IPS-NIHi7 (cell line): ENCODE results near the gene UBE2D3.
A peak's percentile ranks its signal among the peaks of the same experiment; 100 is the strongest.
"Not testable (repeated sequence)": the region's sequence is repeated elsewhere in the genome, so short reads cannot be mapped to it uniquely, and the experiment has no call there.

ENCODE experiments used
- DNase-seq: peaks from one replicate; pipeline ENCODE4 v3.0.0; 2012; ENCODE audit warnings: mixed read lengths; ENCODE audit errors: extremely low spot score

The UBE2D3 gene

DNA sequence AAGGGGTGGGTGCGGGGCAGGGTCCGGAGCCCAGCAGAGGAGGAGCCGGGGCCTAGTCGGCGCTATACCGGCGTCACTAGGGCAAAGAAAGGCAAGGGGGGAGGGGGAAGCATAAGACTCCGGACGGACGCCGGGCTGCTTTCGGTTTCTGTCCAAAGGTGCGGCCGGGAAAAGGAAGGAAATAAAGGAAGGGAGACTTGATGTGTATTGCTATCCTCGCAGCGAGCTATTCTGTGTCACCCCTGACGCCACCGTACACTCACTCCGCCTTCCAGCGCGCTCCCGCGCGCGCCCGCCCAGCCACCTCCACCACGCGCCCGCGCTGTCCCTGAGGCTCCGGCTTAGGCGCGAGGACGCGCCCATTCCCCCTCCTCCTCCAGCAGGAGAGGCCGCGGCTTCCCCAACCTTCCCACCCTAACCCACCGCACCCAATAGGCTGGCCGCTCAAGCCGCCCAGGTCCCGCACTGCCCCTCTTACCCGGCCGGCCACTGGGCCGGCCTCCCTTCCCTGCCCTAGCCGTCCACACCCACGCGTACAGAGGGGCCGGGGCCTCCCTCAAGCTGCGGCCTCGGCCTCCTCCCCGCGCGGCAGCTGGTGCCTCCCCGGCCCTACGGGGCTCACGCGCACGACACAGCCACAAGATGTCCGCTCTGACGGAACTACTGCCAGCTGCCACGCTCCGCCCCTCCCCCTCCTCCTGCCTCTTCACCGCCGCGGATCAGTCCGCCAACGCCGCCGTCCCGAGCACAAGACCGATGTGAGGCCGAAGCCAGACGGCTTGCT, at the start of gene UBE2D3:
TSS of gene UBE2D3 (minus strand) at position 662 of the 784 bp plus-strand sequence. CDS start 1,043 bp downstream, outside the sequence.
- peak; percentile 58 for DNase-seq

DNA sequence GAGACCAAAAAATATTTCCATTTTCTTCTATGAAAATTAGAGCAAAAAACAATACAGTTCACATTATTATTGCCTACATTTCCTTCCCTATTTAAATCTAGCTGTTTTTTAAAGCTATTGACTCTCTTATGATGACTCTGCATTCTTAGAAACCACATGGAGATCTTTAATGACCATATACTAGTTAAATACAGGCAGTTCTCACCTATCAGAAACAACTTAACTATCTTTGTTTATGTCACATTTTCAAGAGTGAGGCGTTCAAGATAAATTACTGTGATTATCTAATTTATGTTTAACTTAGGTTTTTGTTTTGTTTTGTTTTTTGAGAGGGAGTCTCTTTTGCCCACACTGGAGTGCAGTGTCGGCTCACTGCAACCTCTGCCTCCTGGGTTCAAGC, 44.4 kb upstream of the UBE2D3 start:
- no peak for DNase-seq

DNA sequence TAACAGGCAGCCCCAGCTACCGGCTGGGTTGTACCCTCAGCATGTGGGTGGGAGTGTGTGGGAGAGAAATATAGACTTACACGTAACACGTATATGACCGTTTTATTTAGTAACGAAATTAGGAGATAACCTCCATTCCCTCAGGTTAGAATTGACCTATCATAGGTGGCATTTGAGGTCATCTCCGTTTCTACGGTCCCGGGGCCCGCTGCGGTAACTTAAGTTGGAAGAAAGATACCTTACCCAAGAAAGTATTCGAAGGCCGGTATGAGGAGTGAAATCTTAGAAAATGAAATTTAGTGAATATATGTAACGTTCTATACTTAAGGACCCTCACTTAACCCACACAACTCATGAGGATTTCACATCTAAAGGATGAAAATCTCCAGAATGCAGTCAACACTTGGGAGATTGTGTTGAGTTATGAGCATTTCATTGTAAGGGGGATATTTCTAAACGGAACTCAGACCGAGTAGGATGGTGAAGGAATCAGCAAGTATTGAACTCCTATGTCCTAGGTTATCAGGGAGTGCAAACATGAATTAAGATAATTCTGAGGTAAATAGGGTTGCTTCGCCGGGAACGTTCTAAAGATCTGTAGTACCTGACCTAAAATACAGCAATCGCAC, 42.3 kb upstream of the UBE2D3 start:
- no peak for DNase-seq

DNA sequence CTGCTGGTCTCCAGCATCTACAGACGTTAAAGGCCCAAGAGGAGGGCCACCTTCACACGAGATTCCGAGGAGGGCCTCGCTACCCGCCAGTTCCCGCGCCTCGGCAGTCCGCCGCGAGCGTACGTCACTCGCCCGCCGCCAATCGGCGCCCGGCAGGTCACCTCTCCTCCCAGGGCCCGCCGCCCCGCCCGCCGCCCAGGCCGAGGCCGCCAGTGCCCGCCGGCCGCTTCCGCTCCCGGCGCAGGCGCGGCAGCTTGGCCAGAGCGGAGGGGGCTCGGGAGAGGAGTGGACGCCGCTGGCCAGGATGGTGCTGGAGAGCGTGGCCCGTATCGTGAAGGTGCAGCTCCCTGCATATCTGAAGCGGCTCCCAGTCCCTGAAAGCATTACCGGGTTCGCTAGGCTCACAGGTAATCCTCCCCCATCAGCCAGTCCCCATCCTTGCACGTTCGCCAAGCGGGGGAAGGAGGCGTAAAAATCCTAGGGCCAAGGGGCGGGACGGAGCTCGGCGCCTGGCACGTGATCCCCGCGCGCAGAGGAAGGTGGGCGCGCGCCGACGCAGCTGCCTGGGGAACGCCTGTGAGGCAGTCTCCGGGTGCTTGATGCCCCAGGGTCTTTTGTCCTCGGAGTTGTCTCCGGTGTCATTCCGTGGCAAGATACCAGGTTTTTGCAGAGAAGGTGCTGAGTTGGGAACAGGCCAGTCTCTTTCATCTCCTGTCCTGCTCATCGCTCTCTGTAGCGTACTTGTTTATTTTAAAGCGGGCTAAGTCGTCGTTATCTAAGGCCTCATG, 41.6 kb upstream of the UBE2D3 start, which contains the start of gene CISD2:
TSS of gene CISD2 (plus strand) at position 212 of the 788 bp plus-strand sequence. CDS start at position 305, 93 bp downstream.
- DNase-seq: peak; percentile 95

DNA sequence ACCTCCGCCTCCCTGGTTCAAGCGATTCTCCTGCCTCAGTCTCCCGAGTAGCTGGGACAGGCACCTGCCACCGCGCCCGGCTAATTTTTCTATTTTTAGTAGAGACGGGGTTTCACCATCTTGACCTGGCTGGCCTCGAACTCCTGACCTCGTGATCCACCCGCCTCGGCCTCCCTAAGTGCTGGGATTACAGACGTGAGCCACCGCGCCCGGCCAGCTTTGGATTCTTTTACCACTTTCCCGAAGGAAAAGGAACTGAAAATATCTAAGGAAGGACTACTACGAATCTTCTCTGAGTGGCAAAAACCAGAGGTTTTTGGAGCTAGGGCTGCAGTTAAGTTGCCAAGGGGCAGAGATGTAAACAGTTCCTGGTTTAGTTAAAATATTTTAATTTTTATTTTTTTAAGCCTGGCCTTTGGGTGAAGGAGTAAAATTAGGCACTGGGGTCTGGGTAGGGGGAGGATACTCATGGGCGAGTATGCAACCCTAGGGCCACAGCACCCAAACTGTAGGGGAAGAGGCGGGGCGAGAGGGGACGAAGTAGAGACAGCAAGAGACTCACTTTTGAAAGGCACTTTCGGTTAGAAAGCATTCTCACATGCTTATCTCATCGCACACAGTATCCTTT, 40.9 kb upstream of the UBE2D3 start:
- no peak for DNase-seq

DNA sequence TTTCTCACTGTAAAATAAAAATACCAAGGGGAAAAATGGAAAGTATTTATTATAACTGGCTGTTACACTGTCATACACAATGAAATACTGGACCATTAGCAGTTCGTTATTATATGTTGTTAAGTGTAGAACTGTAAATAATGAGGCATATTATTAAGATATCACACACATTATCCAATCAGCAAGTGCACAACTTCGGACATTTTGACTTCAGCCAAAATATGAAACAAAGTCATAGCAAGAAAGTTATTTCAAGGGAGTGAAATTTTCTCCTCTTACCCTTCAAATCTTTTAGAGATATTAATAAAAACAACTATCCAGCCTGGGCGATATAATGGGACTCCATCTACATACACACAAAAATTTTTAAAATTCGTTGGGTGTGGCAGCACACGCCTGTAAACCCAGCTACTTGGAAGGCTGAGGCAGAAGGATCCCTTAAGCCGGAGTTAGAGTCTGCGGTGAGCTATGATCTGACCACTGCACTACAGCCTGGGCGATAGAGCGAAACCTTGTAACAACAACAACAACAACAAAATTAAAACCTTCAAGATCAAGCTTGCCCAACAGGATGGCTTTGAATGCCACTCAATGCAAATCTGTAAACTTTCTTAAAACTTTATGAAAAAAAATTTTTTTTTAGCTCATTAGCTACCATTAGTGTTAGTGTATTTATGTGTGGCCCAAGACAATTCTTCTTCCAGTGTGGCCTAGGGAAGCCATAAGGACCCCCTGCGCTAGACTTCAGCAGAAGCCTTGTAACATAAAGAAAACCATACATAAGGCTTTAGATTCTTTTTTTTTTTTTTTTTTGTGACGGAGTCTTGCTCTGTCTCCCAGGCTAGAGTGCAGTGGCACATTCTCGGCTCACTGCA, 40.2 kb upstream of the UBE2D3 start:
- DNase-seq: no peak

DNA sequence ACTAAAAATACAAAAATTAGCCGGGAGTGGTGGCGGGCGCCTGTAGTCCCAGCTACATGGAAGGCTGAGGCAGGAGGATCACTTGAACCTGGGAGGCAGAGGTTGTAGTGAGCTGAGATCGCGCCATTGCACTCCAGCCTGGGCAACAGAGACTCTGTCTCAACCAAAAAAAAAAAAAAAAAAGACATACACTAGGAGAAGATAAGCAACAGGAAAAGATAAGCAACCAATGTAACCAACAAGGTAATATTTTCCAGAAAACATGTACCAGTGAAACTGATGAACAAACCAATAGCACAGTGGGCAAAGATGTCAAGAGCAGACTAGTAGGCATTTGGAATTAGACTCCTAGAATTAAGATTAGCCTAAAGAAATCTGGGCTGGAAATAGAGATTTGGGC, 38.0 kb upstream of the UBE2D3 start:
- not testable (repeated sequence) for DNase-seq

DNA sequence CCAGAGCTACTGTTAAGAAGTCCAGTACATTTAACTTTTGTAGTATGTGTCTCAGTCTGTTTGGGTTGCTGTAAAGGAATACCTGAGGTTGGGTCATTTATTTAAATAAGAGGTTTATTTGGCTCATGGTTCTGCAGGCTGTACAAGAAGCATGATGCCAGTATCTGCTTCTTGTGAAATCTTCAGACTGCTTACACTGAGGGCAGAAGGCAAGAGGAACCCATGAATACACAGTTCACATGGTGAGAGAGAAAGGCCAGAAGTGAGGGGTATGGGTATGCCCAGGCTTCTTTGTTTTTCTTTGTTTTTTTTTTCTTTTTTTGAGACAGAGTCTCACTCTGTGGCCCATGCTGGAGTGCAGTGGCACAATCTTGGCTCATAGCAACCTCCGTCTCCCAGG, 35.4 kb upstream of the UBE2D3 start:
- no peak for DNase-seq

DNA sequence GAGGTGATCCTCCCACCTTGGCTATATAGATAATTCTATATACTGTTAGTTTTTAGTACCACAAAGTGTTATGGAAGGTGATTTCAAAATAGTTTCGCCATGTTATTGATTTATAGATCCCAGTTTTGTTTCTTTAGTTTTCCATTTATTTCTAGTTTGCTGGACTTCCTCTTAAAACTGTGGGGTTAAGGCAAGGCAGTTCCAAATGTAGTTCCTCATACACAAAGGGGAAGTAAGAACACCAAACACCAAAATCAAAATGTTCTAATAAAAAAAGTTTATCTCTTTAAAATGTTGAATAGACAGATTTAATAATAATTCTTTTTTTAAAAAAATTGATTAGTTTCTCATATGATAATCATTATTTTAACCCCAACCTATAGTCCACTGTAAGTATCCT, 34.7 kb upstream of the UBE2D3 start:
- DNase-seq: no peak

DNA sequence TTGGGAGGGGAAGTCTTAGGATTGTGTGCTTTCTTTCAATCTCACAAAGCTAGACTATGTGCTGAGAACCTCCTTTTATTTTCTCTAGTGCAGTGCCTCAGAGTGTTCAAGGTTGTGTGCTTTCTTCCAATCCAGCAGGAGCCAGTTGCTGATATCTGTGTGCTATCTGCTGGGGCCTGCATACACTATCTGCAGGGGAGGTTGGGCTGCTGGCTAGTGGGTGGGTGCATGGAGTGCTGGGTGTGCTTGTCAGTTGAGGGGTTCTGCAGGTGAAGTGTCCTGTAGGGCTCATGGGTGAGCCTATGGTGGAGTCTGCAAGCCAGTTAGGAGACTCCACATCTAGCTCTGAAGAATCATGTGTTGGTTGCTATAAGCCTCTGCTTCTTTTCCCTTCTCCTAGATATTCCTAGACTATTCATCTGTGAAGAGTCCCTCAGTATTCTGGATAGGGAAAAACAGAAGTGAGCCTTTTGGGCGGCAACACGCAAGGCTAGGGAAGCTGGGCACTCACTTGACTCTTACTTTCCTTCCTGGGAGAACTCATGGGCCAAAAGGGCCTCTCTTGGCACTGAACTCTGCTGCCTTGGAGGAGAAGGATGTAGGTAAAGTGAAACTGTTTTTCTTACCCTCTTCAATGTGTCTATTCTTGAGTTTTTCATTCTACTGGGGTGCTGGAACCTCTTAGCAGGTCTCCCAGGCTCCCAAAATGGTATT, 33.4 kb upstream of the UBE2D3 start:
- DNase-seq: no peak

DNA sequence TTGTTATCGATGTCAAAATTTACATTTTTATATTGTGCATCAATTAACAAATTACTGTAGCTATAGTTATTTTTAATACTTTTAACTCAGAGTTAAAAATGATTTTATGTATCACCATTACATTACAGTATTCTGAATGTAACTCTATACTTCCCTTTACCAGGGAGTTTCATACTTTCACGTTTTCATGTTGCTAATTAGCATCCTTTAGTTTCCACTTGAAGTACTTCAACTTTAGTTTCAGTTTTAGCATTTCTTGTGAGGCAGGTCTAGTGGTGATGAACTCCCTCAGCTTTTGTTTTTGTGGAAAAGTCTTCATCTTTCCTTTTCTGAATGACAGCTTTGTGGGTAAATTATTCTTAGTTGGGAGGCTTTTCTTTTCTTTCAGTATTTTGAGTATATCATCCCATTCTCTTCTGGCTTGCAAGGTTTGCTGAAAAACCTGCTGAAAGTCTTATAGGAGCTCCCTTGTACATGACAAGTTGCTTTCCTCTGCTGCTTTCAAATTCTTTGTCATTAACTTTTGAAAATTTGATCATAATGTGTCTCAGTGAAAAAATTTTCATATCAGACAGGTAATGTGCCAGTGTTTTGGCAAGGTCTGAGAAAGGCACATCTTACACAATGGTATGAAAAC, 31.6 kb upstream of the UBE2D3 start:
- no peak for DNase-seq

DNA sequence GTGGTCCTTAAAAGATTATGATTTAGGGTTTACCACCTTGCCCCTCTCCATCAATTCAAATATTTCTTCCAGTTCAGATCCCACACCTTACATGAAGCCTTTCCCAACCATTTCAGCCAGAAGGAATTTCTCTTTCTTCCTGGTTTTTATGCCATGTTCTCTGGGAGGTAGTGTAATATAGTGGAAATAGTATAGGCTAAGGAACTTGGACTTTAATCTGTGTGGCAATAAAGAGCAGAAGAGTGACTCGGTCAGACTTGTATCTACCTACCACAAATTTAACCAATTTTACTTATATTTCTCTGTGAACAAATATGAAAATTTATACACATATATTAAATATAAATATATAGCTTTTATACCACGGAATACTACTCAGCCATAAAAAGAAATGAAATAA, 23.0 kb upstream of the UBE2D3 start:
- DNase-seq: no peak

DNA sequence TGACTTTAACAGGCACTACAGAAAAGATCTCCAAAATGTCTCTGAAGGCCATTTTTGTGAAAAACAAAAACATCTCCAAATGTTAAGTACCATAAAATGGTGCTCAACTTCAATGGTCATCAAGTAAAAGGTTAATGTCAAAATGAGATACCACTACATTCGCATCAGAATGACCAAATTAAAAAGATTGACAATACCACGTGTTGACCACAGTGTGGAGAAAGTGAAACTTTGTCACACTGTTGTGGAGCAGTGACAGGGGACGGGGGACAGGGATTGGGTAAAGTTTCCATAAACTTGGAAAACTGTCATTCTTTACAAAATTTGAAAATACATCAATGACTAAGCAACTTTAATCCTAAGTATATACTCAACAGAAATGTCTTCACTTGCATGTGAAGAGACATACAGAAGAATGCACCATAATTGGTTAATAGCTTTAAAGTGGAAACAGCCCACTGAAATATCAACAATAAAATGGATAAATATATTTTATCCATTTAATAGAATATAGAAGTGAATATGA, 22.3 kb upstream of the UBE2D3 start:
- DNase-seq: no peak

DNA sequence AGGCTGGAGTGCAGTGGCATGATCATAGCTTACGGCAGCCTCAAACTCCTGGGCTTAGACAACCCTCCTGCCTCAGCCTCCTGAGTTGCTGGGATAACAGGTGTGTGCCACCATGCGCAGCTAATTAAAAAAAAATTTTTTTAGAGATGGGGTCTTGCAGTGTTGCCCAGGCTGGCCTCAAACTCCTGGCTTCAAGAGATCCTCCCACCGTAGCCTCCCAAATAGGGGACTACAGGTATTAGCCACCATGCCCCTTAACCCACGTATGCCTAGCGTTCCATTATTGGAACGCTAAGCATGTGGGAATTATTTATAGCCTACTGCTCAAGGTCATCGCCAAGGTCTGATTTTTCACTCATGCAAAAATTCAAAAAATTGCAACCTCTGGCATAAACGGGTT, 20.3 kb upstream of the UBE2D3 start:
- no peak for DNase-seq

DNA sequence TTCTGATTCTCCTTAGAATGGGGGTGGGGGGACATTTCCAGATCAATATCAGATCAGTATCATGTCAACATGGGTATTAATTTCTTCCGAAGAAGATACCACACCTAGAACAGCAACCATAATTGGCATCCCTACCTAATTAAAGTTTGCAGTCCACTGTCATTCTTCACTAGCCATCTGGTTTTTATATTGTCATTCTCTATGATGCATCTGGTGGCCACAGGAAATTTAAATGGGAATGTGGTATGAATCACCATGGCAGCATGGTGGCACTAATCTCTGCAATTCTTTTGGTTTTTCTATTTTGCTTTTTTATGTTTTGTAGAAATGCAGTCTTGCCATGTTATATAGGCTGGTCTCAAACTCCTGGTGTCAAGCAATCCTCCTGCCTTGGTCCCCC, 16.6 kb upstream of the UBE2D3 start:
- DNase-seq: no peak

DNA sequence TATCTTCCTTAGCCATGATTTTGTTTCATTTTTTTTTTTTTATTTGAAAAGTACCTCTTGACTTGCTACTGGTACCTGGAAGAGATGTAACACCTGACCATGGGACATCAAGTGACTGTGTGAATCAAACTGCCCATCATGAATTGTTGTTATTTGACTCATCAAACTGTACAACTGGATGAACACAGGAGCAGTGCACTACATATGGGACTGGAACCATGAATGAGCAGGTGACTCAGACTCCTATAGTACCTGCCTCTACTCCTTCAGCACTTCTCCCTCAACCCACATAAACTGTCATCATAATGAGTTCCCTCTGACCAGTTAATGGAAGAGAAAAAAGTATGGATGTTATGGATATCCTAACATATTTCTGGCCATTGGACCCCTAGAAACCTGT, 15.9 kb upstream of the UBE2D3 start:
- DNase-seq: no peak

DNA sequence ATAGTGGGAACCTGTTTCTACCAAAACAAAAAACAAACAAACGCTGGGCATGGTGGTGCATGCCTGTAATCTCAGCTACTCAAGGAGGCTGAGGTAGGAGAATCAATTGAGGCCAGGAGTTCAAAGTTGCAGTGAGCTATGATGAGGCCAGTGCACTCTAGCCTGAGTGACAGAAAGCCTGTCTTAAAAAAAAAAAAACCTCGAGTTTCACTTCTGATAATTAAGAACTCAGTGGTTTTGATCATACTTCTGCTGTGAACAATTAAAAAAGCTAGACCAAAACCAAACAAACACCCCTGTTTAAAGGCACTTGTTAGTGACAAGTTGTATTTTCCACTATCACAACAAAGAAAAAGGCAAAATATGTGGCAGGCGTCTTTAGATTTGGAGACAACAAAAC, 15.0 kb upstream of the UBE2D3 start:
- no peak for DNase-seq

DNA sequence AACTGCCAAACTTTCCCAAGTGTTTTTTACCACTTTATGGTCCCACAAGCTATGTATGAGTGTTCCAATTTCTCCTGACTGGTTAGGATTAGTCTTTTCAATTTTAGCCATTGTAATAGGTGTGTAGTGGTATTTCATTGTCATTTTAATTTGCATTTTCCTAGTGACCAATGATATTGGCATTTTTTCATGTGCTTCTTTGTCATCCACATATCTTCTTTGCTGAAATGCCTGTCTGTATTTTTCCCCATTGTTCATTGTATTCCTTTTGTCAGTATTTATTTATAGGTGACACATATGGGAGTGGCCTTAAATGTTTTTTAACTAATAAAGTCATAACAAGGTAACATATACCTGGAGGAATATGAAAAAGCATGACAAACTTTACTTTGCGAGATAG, 9.2 kb upstream of the UBE2D3 start:
- DNase-seq: no peak

DNA sequence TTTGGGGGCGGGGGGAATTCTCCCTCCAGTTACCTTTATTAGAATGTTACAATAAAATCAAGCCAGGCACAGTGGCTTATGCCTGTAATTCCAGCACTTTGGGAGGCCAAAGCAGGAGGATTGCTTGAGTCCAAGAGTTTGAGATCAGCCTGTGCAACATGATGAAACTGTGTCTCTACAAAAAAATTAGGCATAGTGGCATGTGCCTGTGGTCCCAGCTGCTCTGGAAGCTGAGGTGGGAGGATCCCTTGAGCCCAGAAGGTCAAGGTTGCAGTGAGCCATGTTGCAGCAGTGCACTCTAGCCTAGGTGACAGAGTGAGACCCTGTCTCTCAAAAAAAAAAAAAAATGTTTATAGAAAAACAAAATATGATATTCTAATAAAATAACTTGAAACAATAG, 5.3 kb upstream of the UBE2D3 start:
- no peak for DNase-seq

DNA sequence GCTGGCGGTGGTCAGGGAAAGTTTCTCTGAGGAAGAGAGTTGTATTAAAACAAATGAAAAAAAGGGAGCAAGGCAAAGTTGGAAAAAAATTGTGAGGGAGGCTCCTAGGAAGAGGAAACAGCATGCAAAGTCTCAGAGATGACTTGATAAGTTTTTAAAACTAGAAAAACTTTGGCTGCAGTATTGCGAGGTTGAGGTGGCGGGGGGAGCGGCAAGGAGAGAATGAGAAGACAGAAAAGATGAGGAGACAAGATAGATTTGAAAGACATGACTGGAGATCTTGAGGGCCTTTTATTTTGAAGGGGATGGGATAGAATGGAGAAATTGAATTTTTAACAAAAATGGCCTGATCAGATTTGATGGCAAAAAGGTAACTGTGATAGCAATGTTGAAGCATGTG, 4.8 kb upstream of the UBE2D3 start:
- DNase-seq: no peak
